HG03354 (cell line): ENCODE measurements around the gene ANGPTL4.
"Not testable (repeated sequence)": the region's sequence is repeated elsewhere in the genome, so short reads cannot be mapped to it uniquely, and the experiment has no call there.

Experiments
- ATAC-seq: cut with Tn5 transposase; IDR thresholded peaks from one replicate; pipeline ENCODE4 v1.9.1; 2021; ENCODE audit warnings: mild to moderate bottlenecking; ENCODE audit not compliant: unreplicated experiment, poor library complexity, severe bottlenecking

Gene ANGPTL4, protein sequence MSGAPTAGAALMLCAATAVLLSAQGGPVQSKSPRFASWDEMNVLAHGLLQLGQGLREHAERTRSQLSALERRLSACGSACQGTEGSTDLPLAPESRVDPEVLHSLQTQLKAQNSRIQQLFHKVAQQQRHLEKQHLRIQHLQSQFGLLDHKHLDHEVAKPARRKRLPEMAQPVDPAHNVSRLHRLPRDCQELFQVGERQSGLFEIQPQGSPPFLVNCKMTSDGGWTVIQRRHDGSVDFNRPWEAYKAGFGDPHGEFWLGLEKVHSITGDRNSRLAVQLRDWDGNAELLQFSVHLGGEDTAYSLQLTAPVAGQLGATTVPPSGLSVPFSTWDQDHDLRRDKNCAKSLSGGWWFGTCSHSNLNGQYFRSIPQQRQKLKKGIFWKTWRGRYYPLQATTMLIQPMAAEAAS

DNA sequence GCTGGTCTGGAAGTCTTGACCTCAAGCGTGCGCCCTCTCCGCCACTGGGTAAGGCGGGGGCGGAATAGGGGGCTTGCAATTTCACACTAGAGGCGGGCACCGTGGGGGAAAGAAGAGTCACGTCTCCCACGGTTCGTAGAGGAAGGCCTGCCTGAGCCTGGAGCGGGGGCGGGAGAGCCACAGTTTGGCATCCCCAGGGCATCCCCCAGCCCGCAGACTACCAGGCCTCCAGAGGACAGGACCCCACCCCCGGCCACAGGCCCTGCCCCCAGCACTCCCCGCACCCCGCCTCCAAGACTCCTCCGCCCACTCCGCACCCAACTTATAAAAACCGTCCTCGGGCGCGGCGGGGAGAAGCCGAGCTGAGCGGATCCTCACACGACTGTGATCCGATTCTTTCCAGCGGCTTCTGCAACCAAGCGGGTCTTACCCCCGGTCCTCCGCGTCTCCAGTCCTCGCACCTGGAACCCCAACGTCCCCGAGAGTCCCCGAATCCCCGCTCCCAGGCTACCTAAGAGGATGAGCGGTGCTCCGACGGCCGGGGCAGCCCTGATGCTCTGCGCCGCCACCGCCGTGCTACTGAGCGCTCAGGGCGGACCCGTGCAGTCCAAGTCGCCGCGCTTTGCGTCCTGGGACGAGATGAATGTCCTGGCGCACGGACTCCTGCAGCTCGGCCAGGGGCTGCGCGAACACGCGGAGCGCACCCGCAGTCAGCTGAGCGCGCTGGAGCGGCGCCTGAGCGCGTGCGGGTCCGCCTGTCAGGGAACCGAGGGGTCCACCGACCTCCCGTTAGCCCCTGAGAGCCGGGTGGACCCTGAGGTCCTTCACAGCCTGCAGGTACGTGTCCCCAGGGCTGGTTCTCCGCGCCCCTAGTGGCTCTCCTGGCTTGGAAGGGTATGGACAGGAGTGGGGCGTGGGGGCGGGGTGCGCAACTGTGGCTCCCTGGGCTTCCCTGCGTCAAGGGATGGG is at the start of gene ANGPTL4:
Gene ANGPTL4 (plus strand): TSS at position 353 of the 969 bp plus-strand sequence. CDS start 167 bp downstream, at position 520.
- ATAC-seq: no peak

DNA sequence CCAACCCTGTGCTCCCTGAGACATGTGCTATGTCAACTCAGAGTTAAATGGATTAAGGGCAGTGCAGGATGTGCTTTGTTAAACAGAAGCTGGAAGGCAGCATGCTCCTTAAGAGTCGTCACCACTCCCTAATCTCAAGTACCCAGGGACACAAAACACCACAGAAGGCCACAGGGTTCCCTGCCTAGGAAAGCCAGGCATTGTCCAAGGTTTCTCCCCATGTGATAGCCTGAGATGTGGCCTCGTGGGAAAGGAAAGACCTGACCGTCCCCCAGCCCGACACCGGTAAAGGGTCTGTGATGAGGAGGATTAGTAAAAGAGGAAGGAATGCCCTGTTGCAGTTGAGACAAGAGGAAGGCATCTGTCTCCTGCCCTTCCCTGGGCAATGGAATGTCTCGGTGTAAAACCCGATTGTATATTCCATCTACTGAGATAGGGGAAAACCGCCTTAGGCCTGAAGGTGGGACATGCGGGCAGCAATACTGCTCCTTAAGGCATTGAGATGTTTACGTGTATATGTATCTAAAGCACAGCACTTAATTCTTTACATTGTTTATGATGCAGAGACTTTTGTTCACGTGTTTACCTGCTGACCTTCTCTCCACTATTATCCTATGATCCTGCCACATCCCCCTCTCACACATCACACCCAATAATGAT is 48.8 kb upstream of the ANGPTL4 start:
- not testable (repeated sequence) for ATAC-seq

DNA sequence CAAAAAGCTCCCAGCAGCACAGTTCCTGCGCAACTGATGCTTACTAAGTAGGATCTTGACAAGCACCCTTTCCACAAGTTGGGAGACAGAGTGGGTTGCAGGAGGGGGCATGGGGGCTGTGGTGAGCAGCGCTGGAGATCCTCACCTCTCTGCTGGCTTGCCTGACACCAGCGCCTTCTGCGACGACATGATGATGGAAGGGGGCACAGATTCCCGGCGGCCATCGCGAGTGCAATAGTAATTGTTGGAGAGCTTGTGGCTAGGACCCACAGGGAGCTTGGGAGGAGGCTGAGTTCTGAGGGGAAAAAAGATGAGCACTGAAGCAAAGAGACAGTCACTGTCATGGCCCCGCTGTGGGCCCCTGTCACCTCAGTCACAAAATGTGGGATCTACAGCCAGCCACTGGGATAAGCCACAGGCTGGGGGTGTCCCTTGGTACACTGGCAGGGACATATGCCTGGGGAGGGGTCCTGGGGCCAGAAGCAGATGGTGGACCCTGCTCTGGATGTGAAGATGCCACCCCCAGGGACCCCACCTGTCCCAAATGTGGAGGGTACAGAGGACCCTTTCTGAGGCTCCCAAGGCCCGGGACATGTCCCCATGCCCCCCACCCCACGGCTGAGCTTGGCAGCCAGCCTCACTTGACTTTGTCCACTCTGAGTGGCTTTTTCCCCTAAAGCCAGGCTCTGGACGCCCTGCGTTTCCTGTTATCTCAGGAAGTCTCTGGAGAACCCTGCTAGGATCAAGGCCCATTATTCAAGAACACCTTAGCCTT is 47.4 kb upstream of the ANGPTL4 start:
- ATAC-seq: no peak

DNA sequence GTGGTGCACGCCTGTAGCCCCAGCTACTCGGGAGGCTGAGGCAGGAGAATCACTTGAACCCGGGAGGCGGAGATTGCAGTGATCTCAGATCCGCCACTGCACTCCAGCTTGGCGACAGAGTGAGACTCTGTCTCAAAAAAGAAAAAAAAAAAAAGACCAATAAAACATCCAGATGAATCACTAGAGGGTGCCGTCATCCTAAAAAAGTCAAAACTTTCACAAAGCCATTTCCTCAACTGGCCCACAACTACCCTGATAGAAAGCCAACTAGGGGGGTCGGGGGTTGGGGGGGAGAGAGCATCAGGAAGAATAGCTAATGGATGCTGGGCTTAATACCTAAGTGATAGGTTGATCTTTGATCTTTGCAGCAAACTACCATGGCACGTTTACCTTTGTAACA is 45.1 kb upstream of the ANGPTL4 start:
- not testable (repeated sequence) for ATAC-seq

DNA sequence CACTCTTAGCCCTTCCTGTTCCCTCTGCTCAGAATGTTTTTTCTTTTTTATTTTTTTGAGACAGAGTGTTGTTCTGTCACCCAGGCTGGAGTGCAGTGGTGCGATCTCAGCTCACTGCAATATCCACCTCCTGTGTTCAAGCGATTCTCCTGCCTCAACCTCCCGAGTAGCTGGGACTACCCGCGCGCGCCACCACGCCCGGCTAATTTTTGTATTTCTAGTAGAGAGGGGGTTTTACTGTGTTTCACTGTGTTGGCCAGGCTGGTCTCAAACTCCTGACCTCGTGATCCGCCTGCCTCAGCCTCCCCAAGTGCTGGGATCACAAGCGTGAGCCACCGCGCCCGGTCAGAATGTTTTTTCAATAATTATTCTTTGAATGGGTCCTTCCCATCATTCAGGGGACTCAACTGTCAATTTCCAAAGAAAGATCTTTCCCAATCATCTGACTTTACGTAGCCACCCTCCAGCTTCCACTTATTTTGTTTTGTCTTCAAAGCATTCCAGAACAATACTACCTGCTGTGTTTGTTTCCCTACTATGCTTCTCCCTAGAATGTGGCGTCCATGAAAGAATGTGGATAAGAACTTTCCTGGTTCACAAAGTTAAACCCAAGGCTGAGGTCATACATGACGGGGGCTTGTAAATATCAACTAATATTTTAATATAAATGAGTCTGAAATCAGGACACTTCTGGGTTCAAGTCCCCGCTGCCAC is 44.0 kb upstream of the ANGPTL4 start:
- no peak for ATAC-seq

DNA sequence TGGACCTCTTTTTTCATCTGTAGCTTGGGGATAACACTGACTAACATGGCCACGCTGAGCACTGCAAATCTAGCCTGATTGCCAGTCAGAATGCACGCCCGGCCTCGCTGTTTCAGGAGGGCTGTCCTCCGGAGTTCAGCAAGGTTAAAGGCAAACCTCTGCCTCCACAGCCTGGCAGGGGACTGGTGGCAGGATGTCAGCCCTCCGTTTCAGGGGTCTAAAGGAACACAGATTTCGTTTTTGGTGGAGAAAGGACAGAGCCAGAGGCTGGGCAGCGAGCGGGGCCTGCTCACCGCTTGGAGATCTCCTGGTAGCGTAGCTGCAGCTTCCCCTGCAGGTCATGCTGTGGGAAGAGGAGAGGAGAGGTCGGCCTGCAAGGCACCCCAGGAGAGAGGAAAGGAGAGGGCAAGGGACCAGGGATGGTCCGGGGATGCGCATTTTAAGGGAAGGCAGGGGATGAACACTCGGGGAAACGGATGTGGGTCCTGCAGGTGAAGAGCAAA is 43.3 kb upstream of the ANGPTL4 start:
- ATAC-seq: peak; percentile 2

DNA sequence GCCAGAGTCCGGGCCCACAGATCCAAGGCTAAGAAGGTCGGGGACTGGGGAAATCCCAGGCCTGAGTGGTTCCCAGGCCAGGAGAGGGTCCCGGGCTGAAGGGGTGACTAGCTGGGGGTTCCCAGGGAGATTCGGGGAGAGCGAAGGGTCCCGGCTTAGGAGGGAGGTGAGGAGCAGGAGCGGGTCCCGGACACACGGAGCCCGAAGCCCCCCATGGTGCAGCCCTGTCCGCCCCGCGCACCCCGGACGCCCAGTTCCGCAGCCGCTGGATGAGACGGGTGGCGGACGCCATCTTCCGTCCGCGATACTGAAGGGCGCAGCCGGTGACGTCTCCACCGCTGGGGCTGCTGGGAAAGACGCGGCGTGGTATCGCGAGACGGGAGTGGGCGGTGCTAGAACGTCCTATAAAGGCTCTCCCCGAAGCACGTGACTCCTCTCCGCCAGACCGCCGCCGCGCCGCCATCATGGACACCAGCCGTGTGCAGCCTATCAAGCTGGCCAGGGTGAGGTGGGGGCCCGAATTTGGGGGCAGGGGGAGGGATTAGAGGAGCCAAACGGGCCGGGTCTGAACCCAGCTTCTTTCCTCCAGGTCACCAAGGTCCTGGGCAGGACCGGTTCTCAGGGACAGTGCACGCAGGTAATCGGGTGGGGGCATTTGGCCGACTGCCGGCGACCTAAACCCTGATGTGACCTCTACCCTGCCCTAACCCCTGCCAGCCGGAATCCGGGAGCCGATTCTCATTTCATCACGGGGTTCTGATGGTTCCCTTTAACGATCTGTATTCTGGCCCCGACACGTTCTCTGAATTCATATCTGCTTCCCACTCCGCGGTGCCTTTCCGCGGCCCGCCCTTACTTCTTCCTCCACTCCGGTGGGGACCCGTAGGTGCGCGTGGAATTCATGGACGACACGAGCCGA is 42.6 kb upstream of the ANGPTL4 start, which contains the start of the genes NDUFA7 and RPS28:
Gene NDUFA7 (minus strand): TSS at position 309 of the 919 bp plus-strand sequence. CDS start 17 bp downstream, at position 292.
Gene RPS28 (plus strand): TSS at position 430 of the 919 bp plus-strand sequence. CDS start 35 bp downstream, at position 465.
- peak; percentile 90 for ATAC-seq

DNA sequence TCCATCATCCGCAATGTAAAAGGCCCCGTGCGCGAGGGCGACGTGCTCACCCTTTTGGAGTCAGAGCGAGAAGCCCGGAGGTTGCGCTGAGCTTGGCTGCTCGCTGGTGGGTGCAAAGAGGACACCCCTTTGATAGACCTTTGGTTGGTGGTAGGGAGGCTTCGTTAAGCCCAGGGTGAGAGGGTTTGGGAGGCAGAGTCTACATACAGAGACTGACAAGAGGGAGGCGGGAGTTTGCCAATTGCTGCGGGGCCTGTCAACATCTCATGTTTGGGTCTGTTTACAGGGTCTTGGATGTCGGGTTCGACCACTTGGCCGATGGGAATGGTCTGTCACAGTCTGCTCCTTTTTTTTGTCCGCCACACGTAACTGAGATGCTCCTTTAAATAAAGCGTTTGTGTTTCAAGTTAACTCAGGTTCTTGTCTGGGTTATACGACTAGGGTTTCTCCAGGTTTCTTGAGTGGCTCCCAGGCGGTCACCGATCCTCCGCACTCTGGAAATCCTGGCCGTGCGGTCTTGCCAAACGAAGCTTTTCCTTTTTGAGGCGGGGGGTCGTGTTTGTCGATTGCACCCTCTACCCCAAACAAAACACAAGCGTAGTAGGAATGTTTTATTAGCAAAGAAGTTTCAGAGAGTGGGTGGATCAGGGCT is 41.8 kb upstream of the ANGPTL4 start:
- no peak for ATAC-seq

DNA sequence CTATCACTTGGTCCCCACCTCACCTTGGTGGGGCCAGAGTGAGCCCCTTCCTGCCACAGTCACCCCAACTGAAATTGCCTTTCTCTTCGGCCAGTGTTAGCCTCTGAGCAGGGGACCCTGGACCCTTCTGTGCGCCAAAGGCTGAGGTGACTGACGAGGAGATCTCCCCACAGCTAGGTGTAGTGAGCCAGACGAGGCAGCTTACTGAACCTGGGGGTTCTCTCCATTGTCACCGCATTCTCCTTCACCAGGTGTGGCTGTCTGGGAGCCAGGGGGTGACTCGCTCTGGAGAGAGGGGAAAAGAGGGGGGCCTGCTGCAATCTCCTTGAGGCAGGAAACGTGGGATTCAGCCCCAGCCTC is 41.3 kb upstream of the ANGPTL4 start:
- no peak for ATAC-seq

DNA sequence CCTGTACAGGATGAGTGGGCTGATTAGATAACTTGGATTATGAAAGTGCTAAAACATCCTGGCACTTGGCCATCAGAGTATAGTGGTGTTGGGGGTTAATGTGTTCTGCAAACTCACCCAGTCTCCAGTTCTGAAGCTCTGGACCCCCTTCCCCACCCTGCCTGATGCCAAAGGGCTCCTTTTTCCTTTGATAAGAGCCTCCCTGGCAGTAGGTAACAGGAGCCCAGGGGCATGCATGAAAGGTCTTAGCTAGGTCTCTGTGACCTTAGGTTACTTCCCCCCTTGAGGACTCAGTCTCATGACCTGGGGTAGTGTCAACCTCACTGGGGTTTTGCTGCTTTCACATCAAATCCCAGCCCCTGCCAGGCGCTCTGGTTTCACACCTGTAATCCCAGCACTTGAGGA is 40.2 kb upstream of the ANGPTL4 start:
- no peak for ATAC-seq

DNA sequence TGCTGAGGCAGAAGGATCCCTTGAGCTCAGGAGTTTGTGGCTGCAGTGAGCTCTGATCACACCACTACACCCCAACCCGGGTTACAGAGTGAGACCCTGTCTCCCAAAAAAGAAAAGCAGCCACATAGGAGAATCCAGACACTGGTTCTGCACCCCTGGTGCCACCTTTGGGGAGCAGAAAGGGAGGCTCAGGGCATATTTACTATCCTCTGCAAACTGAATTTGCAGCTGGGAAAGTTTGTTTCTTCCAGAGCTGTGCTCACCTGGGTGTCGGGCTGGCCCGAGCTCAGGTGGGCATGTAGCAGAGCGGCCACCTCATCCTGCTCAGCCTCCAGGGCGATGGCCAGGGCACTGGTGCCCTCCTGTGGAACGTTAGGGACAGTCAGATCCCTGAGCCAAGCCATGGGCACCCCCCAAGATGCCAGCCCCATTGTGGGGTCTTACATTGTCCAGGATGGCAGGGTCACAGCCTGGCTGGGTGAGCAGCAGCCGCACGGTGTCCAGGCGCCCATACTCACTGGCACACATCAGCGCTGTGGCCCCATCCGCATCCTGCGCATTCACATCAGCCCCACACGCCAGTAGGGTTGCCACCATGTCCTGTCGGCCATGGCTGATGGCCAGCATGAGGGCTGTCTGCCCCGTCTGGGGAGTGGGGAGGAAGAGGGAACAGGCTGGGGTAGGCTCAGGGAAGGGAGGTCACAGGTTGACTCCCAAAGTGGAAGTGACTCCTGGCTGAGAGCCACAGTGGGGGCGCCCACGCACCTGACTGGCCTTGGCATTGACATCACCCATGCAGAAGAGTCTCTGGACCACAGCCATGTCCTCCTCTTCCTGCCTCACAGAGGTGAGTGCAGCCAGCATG is 39.5 kb upstream of the ANGPTL4 start:
- ATAC-seq: no peak

DNA sequence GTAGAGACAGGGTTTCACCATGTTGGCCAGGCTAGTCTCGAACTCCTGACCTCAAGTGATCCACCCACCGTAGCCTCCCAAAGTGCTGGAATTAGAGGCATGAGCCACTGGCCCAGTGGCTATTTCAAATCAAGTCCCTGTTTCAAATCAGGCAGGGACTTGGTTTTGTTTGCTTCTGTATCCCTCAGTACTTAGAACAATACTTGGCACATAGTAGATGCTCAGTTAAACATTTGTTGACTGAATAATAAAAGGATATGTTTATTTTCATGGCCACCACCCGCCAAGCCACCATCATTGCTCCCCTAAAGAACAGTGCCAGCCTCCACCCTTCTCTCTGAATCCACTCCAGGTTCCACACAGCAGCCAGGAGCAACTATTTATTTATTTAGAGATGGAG is 38.5 kb upstream of the ANGPTL4 start:
- ATAC-seq: no peak

DNA sequence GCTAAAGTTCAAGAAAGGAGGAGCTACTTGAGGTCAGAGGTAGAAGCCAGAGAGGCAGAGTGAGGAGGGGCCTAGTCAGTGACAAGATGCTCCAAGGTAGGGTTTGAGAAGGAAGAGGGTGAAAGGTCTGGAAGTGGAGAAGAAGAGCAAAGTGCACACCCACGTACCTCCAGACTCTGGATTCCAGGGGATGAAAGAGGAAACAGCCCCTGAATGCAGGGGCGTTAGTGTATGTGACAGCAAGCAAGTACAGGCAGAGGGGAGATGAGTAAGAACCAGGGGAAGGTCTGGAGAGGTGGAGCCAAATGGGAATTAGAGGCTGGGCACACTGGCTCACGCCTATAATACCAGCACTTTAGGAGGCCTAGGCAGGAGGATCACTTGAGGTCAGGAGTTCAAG is 34.0 kb upstream of the ANGPTL4 start:
- ATAC-seq: no peak

DNA sequence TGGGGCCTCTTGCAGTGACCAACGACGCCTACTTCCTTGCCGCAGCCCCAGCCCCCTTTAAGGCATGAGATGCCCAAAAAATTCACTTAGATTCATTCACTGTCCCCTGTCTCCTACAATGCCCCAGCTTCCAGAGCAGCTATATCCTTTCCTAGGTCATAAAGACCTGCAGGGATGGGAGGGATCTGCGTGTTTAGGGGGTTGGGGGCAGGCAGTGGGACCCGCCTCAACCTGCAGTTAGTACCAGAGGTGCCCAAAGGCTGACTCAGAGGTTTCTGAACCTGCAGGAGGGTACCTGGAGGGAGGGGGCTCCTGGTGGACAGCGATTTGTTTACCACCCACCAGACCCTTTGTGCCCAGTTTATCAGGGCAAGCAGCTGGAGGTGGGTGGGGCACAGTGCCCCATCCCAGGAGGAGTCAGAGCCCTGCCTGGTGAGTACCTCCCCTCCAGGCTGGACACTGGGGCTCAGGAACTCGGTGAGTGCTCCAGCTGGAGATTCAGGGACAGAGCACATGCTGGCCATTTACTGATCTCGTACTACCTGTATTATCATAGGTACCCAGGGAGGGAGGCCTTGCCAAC is 32.6 kb upstream of the ANGPTL4 start:
- no peak for ATAC-seq

DNA sequence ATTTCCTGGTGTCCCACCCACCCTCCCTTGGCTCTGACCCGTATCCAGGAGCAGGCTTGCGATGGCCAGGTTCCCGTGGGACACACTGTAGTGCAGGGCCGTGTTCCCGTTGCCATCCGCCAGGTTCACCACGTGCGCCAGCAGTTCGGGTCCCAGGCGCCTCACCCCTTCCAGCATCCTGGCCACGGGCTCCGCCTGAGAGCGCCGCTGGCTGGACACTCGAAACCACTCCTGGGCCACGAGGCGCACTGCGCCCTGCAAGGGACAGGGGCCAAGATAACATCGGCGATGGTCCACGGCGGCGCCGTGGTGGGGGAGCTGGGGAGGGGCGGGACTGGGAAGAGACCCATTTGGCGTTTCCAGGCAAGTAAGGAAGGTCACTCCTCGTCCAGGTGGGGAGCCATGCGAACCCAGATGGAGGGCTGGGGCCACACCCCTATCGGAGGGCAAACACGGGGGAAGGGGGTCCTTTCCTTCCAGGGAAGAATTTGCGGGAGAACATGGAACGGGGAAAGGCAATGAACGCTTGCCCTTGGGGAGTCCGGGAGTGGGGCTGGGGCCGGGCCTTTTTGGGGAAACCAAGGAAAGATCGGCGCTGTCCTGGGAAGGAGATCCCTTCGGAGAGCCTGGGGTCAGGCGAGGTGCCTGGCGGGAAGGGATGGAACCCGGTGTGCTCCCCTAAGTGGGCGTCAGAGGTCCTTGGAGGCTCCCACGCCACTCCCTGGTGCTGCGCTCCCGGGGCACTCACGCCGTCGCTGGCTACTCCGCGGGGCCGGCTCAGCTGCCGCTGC is 30.8 kb upstream of the ANGPTL4 start:
- no peak for ATAC-seq
